GM21737 (cell line): ENCODE measurements around the gene OXCT1.

Source experiments
- ATAC-seq: cut with Tn5 transposase; IDR thresholded peaks from one replicate; pipeline ENCODE4 v1.9.1; 2021; ENCODE audit warnings: mild to moderate bottlenecking, moderate library complexity; ENCODE audit not compliant: unreplicated experiment

The OXCT1 gene

DNA sequence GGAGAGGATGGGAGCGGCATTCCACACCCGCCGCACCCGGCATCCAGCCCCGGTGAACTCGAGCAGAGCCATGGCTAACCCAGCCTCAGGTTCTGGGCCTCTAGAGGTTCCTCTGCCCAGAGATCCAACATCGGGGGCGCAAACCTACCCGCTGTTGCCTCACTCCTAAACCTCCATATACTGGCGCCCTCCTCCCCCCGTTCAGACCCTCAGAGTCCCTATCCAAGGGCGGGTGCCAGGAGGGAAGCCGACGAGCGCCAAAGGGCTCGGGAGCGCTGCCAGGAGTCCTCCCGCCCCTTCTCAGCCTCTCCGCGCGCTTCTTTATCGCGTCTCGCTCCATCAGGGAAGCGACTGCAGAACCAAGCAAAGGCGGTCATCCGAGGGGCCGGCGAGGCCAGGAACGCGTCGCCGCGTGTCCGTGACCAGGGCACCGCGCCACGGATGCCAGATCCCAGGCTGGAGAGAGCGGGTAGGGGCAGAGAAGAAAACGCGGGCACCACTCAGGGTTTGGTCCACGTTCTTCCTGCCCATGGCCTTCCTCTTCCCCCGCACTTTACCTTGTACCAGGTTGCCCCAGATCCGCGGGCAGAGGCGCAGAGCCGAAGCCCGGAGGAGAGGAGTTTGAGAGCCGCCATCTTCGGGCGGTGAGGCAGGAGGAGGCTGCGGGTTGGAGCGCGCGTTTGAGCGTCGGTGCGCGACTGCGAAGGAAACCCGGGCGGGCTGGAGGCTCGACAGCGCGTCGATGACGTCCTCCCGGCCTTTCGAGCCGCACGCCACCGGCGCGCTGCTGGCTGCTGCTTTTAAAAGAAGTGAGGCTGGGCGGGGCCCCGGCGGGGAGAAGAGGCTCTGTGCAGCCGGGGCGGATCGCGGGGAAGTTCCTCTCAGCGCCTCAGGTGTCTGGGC is at the start of gene OXCT1:
OXCT1 (minus strand) TSS at position 702 of the 903 bp plus-strand sequence; CDS start at position 635, 67 bp downstream.
- ATAC-seq, result peak; percentile 94

DNA sequence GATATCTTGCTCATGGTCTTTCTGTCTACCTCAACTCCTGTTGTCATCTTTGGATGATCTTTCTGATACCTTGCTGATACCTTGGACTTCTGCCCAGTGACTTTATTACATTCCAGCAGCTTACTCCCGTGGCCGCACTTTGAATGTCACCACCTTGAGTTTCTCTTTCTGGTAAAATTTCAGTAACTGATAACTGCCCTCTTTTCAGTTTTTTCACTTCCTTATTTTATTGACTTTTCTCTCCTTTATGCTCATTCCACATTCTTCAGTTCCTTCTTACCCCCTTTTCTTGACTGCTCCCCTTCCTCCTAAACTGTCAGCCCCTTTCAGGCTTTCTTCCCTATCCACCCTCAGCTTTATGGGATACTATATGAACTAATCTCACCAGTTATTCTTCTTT is 47.9 kb upstream of the OXCT1 start:
- no peak for ATAC-seq

DNA sequence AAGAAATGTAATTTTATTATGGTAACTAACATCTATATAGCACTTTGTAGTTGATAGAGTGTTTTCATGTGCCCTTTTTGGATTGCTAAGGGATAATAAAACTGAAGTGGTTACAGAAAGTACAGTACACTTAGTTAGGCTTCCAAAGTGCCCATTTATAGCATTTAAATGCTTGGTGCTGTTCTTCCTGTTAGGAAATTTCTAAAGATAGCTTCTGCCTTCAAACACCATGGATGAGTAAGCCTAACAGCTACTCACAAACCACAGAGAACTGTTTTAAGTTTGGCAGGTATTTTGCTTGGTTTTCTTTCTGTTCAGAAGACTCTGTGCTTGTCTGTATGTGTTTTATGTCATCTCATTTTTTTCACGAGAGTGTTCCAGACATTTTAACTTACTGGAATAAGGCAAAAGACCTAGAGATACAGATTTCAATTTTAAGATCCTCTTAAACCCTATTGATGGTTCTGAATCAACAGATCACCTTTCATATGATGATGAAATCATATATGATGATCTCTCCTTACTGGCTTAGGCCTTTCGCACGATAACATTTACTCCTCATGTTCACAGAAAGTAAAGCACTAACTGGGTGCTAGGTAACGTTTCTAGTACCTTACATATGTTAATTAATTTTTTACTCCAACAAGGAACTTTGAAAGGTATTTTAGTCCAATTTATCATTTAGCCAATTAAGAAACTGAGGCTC is 38.3 kb upstream of the OXCT1 start:
- no peak for ATAC-seq

DNA sequence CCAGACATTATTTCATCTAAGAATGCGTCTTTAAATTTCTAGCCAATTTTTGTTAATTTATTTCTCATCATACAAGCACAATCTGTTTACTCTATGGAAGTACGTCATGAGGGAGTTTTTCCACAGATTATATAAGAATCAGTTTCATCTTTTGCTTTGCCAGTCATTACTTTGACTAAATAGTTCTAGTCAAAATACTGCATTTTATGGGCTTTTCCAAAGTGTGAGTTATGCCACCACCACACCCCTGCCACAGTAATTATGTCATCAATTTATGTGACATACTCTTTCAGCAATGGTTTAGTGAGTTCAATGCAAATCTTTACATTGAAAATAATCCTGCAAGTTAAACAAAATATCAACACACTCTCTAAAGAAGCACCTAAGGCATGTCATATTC is 35.9 kb upstream of the OXCT1 start:
- ATAC-seq, result no peak

DNA sequence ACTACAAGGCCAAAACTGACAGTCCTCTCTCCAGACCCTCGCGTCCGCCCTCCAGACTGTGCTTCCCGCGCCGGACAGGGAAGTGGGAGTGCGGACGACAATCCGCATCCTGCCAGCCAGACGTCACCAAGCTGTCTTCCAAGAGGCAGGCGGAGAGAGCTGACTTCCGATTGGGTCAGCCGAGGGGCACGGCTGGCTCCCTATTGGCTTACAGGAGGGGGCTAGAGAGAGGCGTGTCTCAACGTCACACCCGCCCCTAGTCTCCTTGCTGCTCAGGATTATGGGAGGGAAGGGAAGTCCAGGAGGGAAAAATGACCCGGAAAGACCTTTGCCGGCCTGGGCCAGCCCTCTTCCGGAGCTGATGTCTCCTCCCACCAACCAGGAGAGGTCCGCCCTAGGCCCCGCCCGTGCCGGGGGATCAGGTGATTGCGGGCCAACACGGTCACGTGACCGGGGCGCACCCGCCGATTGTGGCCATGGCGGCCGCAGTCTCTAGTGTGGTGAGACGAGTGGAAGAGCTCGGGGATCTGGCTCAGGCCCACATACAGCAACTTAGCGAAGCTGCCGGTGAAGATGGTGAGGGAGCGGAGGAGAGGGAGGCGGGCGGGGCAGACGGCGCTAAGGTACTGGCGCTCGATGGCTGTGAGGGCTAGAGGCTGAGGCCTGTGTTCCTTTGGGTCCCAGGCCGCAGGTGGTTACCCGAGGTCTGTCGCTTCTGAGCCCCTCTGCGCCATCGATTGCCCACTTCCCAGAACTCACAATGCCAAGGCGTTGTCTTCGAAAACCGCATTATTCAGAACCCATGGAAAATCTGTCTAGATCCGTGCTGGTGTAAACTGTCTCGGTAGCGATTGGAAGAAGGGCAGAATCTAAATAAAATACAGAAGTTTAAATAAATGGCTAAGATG is 33.9 kb upstream of the OXCT1 start, which contains the start of gene RIMOC1:
RIMOC1 (plus strand) TSS at position 453 of the 908 bp plus-strand sequence; CDS start at position 477, 24 bp downstream.
- ATAC-seq, result peak; percentile 99

DNA sequence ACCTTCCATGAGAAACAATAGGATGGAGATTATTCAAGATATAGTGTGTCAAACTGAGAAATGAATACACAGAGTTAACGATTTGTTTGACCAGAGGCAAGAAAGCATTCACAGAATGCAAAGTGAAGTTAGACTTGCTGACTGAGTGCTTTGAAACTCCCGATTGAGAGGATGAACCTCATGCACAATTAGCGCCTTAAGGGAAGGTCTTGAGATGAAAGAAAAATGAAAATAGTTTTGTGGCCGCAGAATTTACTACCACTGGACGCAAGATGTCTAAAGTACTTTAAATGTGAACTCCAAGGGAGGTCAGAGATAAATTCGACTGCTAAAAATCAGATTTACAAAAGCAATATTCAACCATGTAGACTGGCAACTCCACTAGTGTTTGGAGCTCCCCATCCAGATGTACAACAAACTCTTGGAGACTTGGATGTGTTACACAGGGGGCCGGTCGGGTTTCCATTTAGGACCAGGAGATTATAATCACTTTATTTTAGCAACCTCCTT is 33.2 kb upstream of the OXCT1 start:
- ATAC-seq, result no peak

DNA sequence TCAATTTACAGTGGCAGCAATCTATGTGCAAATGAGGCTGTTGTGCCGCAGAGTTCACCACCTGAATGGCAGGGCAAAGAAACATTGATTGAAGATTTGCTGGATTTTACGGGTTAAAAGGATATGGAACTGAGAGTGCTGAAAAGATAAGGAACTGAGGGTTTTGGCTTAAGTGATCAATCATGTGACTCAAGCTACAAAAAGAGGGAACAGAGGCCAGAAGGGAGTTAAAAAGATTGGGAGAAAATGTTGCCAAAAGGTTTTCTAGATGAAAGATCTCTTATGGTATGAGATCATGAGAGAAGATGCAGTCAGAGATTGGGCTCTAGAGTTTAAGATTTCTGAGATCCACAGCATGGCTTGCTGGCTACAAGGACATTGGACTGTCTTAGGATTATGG is 26.0 kb upstream of the OXCT1 start:
- ATAC-seq, result no peak

DNA sequence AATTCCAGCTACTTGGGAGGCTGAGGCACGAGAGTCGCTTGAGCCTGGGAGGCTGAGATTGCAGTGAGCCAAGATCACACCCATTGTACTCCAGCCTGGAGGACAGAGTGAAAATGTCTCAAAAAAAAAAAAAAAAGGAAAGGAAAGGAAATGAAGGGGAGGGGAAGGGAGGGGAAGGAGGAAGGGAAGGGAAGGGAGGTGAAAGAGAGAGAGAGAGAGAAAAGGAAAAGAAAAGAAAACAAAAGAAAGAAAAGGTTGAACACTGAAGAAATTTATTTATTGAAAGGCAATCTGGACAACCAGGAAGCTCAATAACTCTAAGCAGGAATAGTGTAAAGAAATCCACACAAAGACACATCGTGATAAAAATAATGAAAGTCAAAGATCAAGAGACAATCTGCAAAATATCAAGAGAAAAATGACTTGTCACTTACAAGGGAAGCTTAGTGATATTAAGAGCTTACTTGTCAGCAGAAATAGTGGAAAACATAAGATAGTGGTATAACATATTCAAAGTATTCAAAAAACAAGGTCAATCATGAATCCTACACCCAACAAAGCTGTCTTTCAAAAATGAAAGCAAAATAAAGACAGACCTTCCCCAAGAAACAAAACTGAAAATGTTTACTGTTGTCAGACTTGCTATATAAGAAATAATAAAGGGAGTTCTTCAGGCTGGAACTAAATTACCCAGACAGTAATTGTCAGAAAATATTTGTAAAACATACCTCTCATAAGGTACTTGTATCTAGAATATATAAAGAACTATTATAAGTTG is 23.0 kb upstream of the OXCT1 start:
- no peak for ATAC-seq

DNA sequence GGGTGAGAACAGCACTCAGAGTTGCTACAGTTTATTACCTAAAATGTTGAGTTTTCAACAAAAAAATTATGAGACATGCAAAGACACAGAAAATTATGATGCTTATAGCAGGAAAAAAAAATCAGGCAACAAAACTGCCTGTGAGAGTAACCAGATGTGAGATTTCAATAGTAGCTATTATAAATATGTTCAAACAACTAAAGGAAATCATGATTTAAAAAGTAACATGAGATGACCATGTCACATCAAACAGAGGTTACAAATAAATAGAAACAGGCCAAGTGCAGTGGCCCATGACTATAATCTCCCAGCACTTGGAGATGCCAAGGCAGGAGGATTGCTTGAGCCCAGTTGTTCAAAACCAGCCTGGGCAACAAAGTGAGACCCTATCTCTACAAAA is 21.8 kb upstream of the OXCT1 start:
- ATAC-seq, result no peak

DNA sequence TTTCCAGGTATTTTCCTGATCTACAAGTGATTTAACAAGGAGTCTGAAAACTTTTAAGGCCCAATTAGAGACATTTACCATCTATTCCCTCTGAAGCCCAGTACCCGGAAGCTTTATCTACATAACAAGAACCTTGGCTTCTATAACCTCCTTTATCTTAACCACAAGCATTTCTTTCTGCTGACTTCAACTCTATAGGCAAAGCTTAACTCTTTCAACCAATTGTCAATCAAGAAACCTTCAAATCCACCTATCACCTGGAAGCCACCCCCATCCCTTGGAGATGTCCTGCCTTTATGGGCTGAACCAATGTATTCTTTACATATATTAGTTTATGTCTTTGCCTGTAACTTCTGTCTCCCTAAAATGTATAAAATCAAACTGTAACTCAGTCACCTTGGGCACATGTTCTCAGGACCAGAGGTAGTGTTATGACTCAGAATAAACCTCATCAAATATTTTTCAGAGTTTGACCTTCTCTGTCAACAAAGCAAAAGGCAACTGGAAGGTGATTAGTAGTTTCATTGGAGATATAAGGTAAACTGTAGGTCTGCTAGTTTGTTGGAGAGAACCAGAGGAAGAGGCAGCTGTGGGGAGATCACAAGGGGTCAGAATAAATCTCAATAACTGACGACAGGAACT is 21.0 kb upstream of the OXCT1 start:
- no peak for ATAC-seq

DNA sequence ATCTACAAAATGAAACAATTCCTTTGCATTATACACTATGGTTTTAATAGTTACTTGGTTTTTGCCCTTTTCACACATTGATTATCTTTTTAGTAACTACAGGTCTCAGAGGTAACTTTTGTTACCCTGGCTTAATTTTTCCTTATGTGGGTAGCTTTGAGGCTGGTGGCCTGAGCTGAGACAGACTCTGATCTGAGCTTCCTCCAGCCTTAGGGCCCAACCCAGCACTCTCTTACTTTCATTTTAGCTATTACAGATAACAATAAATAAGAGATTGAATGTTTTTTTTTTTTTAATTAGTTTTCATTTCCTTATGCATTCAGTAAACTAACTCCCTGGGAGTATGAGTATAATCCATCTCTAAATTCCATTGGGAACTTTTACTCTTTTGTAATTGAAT is 15.1 kb upstream of the OXCT1 start:
- ATAC-seq, result no peak

DNA sequence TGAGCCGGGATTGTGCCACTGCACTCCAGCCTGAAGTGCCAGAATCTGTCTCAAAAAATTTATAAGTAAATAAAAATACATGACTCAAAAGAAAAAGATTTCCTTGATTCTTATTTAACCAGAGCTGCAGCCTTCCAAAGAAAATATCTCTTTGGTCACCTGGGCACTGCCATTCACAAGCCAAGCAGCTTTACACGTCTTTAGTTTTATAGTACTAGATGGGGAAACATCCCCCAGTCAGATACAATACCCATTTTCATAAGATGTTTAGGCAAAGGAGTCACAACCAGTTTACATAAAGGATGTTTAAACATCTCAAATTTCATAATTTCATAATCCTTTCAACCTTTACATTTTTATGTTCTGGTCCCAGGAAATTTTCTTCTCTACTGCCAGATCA is 13.7 kb upstream of the OXCT1 start:
- no peak for ATAC-seq

DNA sequence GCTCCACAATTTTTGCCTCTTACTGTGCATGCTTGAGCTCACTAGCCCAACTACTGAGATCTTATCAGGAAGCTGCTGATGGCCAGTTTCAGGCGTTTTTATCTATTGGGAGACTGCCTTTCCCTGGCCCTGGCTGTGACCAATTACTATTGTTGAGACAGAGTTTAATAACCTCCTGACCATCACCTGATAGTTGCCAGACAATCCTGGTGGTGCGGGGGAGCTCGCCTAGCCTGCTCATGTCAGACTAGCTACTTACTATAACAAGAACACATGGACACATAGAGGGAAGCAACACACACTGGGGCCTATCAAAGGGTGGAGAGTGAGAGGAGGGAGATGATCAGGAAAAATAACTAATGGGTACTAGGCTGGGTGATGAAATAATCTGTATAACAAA is 13.0 kb upstream of the OXCT1 start:
- ATAC-seq, result no peak

DNA sequence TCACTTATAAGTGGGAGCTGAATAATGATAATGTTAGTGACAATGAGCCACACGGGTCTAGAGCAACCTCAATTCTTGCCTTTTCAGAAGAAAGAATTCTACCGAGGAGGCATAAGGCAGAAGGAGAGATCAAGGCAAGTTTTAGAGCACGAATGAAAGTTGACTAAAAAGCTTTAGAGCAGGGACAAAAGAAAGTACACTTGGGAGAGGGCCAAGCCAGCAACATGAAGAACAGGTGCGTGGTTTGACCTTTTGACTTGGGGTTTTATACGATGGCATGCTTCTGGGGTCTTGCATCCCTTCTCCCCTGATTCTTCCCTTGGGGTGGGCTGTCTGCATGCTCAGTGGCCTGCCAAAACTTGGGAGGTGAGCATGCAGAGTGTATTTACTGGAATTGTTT is 12.5 kb upstream of the OXCT1 start:
- ATAC-seq, result no peak

DNA sequence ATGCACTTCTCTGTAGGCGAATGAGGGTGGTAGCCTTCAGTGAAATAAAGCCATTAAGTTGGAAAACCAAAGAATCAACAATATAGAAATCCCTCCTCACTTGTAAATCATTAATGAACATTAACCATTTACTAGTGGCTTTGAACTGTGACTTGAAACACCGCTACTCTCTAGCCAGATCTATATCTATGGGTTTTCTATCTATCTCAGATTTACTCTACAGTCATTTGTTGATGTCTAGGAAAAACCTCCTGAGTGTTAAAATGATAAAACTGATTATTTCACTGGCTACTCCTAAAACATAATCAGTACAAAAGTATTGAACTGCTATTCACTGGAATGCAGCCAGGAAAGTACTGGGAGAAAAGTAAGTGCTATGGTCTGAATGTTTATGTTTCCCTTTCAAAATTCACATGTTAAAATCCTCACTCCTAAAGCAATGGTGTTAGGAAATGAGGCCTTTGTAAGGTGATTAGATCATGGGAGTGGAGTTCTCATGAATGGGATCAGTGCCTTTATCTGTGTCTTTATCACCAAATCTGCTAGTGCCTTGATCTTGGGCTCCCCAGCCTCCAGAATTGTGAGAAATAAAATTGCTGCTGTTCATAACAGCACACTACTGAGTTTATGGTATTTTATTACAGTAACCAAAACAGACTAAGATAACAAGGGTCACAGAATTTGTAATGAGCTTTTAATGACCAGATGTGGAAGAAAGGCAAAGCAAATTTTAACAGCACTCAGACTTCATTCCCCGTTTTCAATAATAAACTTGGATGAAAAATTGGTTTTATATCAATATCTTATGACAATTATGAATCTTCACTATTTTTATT is 8.6 kb upstream of the OXCT1 start:
- ATAC-seq, result peak; percentile 61

DNA sequence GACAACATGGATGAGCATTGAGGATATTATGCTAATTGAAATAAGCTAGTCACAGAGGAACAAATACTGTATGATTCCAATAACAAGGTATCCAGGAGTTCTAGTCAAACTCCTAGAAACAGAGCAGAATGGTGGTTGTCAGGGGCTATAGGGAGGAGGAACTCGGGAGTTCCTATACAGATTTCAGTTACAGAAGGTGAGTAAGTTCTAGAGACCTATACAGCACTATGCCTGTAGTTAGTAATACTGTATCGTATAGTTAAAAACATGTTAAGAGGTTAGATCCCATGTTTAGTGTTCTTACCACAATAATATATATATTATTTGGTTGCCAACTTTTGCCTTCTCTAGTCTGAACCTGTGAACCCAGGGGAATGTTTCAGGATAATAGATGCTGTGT is 7.9 kb upstream of the OXCT1 start:
- no peak for ATAC-seq

DNA sequence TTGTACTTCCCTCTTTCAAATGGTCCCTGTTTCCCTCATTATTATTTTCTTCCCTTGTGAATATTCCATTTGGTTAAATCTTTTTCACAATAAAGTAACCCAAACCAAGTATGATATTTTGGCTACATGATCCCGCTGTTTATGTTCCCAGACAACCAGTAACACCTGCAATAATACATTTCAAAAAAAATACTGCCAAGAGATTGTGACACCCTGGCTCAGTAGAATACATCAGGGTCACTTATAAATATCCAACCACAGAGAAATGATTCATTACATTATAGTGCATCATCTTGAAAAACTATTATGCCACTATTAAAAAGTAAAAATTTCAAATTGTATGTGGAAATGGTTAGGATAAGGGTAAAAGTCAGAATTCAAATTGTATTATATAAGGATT is 7.2 kb upstream of the OXCT1 start:
- ATAC-seq, result no peak

DNA sequence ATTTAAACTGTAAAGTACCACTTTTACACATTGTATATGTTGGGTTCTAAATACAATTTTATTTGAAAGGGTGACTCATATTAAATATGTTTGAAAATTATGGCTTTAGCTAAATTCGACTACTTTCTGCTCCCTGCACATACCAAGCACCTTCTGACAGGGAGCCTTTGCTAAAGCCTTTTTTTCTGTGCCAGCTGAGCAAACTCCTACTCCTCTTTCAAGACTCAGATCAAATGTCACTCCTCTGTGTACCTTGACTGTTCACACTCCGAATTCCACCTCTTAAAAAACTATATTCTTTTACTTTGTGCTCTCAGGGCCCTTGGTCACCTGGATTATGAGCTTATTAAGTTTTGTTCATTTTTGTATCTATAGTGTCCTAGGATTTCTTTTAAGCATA is 6.5 kb upstream of the OXCT1 start:
- no peak for ATAC-seq

DNA sequence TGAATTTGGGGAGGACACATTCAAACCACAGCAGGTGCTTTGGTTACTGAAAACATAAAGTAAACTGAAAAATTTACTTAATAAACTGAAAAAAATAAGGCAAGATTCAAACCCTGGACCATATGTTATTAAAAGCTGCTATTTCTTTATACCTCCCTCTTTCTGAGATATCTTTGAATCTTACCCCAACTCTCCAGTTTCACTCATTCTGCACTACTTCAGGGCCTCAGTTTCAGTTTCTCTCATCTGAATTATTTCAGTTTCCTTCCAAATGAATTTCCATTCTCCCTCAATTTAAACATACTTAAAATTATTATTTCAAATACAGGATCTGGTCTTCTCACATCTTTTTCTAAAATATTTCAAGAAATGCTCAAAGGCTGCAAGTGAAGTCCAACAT is 4.9 kb upstream of the OXCT1 start:
- no peak for ATAC-seq
